Globus pallidus (tissue), 1 donor: ENCODE measurements around the gene RDH11.

ENCODE experiments used
- DNase-seq: peaks from one replicate; pipeline ENCODE4 v3.0.0-alpha.2; 2015; ENCODE audit warnings: low spot score

The RDH11 gene

DNA sequence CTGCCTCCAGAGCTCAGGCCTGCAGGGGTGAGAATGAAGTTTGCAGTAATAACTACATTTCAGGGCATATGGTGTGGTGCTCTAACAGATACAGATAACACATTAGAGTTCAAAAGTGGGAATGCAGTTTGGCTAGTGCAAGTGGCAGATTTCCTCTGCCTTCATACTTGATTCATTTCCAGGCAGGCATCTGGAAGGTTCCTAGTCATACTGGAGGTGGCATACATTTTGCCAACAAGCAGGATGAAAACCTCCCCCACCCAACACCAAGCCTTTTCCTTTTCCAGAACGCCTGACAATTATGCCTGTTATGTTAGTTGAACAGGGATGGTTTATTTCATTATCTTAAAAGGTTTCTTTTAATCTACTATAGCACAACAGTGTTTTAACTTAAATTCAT is 45.4 kb downstream of the RDH11 start:
- DNase-seq = no peak

- no peak for DNase-seq
Observed at GRCh38 chr14:67646131-67646530, 49.4 kb downstream of the RDH11 start.

DNA sequence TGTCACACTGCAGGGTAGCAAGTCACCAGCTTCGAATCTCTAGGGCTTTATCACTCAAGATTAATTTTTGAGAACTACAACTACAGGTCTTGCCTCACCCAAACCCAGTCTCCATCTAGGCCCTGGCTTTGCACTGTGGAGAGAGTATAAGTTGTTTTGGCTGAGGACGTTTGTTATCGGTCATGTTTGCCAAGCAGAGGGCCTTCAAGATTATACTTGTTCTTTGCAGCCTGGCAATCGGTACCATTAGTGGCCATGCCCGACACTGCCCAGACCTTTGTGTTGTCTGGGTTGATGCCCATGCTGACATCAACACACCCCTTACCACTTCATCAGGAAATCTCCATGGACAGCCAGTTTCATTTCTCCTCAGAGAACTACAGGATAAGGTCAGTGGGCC is 50.1 kb downstream of the RDH11 start:
- no peak for DNase-seq

DNA sequence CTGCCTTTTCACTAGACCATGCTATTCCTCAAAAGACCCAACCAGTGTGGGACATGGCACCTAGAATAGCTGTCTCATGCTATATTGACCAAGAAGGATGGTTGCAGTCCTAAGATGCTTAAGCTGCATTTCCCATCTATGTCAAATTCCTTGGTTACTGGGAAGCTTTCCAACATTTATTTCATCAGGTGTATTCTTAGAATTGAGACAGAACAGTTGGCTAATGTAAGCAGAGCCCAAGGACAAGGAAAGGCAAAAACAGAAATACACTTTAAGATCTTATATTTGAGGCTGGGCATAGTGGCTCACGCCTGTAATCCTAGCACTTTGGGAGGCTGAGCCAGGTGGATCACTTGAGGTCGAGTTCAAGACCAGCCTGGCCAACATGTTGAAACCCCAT is 51.1 kb downstream of the RDH11 start:
- no peak for DNase-seq

GRCh38 chr14:67643713-67644112 is 51.9 kb downstream of the RDH11 start:
- no peak for DNase-seq

- no peak for DNase-seq
Observed at GRCh38 chr14:67641902-67642749, 53.4 kb downstream of the RDH11 start.

- DNase-seq = no peak
Observed at GRCh38 chr14:67641480-67641879, 54.1 kb downstream of the RDH11 start.

- no peak for DNase-seq
Observed at GRCh38 chr14:67638642-67639041, 56.9 kb downstream of the RDH11 start.

DNA sequence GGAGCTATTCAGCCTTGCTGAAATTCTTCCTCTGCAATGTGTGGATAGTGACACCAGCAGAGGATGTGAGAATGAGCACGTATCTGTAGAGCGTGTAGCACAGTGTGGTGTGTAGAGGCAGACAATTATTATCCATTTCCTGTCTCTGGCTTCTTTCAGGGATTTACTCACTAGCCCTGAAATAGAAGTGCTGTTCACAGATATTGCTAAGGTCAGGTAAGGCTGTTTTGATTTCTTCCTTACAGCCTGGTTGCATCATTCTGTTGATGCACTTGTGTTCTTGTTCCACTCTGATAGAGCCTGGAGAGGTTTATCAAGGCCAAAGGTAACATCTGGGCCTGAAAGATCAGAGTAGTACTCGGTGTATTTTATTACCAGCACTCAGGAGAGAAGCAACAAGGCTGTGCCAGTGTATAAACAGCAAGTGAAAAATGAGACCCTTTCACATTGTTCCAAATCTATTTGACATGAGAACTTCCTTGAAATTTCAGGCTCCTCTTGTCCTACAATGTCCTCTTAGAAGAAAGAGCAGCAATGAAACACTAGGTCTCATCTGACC is 59.1 kb downstream of the RDH11 start:
- no peak for DNase-seq

DNA sequence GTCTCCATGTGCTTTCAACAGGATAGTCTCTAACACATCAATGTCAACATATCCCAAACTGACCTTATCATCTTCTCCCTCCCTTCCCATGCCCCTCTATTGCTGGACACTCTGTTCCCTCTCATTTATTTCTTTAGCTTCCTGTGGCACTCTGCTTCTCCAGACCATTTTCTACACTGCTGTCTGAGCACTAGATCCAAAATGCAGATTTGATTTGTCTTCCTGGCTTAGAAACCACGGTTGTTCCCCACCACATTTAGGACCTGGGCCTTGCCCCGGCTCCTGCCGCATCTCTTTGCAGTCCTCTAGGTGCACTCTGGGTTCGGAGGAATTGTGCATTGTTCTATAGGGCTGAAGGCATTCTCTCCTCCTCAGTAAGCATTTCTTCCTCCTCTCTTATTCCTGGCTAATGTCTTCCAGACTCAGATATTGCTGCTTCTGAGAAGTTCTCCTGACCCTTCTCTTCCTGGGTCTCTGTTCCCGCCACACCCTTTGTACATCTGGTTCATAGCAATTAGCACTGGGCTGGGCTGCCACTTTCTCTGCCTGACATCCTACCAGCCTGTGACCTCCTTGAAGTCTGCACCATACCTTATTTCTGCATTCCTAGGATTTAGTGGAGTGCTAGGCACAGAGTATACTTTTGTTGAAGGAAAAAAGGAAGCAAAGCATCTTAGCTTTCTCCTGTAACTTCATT is 62.0 kb downstream of the RDH11 start:
- DNase-seq = no peak

- no peak for DNase-seq
Observed at GRCh38 chr14:67630938-67631337, 64.6 kb downstream of the RDH11 start.

DNA sequence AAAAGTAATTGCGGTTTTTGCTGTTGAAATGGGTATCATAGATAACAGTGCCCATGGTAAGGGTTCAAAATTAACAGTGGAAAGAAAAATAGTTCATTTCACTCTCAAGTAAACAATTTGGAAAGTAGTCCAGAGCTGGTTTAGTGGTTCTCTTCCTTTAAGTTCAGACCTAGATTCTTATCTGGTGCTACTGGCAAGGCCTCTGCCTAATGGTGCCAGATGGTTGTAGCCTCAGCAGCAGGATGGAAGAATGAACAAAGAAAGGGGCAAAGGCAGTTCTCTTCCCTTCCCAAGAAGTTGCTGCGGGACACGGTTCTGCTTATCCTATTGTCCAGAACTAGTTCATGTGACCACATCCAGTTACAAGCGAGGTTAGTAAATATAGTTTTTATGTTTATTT is 65.4 kb downstream of the RDH11 start:
- no peak for DNase-seq

- no peak for DNase-seq
Observed at GRCh38 chr14:67627519-67627918, 68.0 kb downstream of the RDH11 start.
